Activated CD4-positive, alpha-beta T cell treated with anti-CD3 and anti-CD28 coated beads, Interleukin-2, amount 50 U/mL, for 24 hours (primary cell): ENCODE measurements around the gene MPHOSPH6.
"Not testable (repeated sequence)": the region's sequence is repeated elsewhere in the genome, so short reads cannot be mapped to it uniquely, and the experiment has no call there.

ENCODE experiments used
- DNase-seq, 2 donors: peaks; one replicate each; pipeline ENCODE4 v3.0.0-alpha.2; 2020; ENCODE audit warnings: low read depth in 1 of 2, low spot score in 1 of 2

MPHOSPH6 gene

GRCh38 chr16:82176204-82176603 is 6.2 kb upstream of the MPHOSPH6 start:
- DNase-seq = no peak

DNA sequence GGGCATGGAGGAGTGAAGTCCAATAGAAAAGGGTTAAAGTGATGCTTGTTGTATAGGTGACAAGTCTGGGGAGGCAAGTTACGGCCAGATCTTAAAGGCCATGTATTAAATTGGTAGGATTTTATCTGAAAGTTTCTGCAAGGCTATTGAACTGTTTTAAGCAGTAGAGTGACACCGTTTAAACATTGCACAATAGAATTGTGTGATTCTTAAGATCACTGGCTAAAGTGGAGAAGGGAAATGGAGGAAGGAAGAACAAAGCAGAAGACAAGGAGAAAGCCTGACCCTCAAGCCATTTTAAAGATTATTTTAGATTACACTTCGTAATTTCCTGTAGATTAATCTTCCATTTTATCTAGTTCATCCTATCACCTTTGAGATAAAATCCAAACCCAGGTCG is 5.6 kb upstream of the MPHOSPH6 start:
- no peak for DNase-seq

- no peak for DNase-seq
These were observed 2.4 kb downstream of the MPHOSPH6 start for GRCh38 chr16:82167670-82168069.

GRCh38 chr16:82160226-82160625 is 9.8 kb downstream of the MPHOSPH6 start:
- DNase-seq = no peak

DNA sequence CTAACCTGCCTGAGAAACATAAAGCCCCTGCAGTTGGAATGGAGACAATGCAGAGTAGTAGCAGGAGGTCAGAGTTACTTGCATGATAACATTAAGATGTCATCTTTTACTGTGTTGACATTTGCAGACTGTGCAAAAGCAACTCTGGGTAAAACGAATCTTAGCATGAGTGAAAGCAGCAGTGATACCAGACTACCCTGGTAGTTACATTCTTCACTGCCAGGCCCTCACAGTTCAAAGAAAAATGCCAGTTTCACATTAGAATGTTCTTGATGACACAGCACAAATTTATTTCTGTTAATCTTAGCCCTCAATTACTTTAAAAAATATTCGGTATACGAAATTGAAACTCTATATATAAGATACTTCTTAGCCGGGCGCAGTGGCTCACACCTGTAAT is 12.2 kb downstream of the MPHOSPH6 start:
- no peak for DNase-seq

DNA sequence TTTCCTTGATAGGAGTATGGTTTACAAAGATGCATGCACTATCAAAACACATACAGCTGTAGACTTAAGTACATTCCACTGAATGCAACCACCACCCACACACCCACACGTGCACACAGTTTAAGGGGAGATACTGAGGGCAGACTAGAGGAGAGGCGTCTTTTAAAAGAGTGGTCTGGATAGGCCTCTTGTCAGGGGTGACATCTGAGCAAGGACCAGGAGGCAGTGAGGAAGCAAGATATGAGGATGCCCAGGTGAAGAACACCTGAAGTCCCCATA is 12.6 kb downstream of the MPHOSPH6 start:
- DNase-seq = no peak

DNA sequence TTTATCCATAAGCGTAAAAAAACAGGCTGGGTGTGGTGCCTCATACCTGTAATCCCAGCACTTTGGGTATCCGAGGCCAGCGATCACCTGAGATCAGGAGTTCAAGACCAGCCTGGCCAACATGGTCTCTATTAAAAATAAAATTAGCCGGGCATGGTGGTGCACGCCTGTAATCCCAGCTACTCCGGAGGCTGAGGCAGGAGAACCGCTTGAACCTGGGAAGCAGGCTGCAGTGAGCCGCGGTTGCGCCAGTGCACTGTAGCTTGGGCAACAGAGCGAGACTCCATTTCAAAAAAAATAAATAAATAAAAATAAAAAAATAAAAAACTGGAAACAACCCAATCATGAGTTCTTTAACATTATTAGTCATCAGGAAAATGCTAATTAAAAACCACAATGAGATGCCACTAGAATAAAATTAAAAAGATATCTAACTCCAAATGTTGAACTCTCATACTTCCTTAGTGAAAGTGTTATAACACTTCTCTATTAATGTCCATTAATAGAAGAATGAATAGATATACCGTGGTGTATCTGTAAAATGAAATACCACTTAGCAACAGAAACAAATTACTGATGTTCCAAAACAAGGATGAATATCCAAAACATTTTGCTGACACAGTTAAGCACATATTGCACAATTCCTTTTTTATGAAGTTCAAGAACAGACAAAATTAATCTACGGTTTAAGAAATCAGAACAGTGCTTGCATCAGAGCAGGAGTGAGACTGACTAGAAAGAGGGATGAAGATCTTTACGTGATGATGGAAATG is 13.1 kb downstream of the MPHOSPH6 start:
- DNase-seq = no peak

GRCh38 chr16:82152641-82153112 is 17.3 kb downstream of the MPHOSPH6 start:
- DNase-seq = no peak

DNA sequence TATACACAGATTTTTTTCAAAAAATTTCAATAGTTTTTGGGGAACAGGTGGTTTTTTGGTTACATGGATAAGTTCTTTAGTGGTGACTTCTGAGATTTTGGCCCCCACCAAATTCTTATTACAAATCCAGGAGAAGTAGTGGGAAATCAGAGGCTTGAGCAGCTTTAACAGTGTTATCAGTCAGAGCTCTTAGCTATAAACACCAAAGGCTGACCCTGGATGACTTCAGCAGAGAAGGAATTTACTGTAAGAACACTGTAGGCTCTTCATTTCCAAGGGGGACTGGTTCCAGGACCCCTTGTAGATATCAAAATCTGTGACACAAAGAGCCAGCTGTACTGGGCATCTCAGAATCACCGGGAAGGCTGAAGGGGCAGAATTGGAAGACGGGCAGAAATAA is 17.8 kb downstream of the MPHOSPH6 start:
- DNase-seq = no peak

GRCh38 chr16:82150549-82150948 is 19.5 kb downstream of the MPHOSPH6 start:
- DNase-seq = no peak

DNA sequence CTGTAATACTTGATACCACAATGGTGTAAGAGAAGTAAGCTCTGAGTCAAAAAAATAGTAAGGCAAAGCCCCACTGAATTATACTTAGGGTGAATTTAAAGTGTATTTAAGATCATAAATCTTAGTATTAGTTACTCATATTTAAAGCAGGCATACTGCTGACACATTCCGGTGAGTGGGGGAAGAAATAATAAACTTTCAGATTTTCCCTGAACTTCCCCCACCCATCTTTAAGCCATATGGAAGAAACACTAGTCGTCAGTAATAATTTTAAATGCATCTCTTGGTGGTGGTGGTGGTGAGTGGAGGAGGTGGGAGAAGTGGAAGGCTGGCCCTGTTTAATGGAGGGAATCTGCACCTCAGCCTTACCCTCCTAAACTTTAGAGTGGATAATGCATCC is 20.5 kb downstream of the MPHOSPH6 start:
- no peak for DNase-seq

- DNase-seq = no peak
These were observed 22.5 kb downstream of the MPHOSPH6 start for GRCh38 chr16:82147546-82147945.

DNA sequence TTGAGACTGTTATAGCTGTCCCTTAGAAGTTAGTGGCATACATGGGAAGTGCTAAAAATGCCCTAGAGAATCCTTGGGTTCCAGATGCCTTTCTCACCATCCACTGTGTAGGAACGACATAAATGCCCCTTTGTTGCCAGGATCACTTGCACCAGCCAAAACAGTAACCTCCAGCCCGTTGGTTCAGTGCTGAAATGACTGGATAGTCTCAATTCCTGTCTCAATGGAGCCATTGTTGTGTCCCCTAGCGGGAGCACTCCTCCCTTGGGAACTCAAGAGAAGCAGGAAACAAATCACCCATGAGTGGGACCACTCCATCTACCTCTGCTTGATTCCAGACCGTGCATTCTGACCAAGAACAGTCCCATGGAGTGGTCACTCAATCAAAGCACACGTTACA is 23.1 kb downstream of the MPHOSPH6 start:
- no peak for DNase-seq

GRCh38 chr16:82146556-82146955 is 23.5 kb downstream of the MPHOSPH6 start:
- DNase-seq = no peak

GRCh38 chr16:82139286-82139571 is 30.8 kb downstream of the MPHOSPH6 start:
- not testable (repeated sequence) for DNase-seq

DNA sequence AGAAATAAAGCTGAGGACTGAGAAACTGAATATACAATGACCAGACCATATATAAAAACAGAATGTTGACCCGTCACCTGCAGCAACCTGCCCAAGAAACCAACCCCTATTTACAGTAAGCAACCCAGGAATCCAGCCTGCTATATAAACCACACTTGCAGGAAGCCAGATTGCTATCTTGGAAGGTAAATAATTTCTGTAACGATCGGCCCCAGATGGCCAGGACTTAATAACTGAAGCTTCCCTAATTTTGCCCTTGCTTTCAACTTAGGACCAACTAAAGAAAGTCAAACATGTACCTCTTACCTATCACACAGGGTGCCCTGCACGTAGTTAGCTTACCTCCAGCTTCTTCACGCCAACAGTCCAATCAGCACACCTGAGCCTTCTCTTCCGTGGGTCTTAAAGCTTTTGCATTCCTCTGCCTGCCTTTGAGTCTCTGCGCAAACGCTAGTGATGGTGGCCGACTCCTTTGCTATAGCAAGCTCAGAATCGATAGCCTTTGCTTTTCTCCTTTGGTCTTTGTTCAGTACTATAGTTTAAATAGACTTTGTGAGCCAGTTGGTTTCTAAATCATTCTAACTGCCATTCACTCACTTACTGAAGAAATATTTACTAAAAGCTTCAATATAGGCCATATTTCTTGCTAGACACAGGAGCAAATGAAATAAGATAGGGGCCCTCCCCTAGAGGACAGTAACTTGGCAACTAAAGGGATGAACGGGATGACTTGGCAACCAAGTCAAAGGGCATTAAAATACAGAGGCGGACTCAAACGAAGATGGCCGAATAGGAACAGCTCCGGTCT is 31.3 kb downstream of the MPHOSPH6 start:
- DNase-seq = no peak

GRCh38 chr16:82137822-82138167 is 32.2 kb downstream of the MPHOSPH6 start:
- no peak for DNase-seq

- no peak for DNase-seq
These were observed 32.8 kb downstream of the MPHOSPH6 start for GRCh38 chr16:82136956-82137821.

GRCh38 chr16:82135844-82136243 is 34.2 kb downstream of the MPHOSPH6 start:
- no peak for DNase-seq

- no peak for DNase-seq
These were observed 35.2 kb downstream of the MPHOSPH6 start for GRCh38 chr16:82134846-82135245.

DNA sequence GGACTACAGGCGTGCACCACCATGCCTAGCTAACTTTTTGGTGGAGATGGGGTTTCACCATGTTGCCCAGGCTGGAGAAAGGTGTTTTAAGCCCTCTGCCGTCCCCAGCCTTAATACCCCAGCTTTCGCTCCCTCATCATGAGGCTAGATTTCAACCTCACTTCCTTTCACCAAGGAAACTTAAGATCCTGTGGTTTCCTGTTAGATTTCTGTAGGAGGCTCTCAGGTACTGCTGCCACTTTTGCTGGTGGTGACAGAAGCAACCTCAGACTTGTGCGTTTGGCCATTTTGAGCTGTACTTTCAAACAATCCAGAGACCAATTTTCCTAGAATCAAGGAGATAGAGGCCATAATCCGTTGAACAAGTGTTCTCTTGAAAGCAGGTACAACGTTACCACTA is 36.2 kb downstream of the MPHOSPH6 start:
- DNase-seq = no peak

GRCh38 chr16:82129881-82130280 is 40.1 kb downstream of the MPHOSPH6 start:
- no peak for DNase-seq
